HG03025 (cell line): Measurements from ENCODE around the gene FAM135A.
"Not testable (repeated sequence)": the region's sequence is repeated elsewhere in the genome, so short reads cannot be mapped to it uniquely, and the experiment has no call there.

Experiments used
- ATAC-seq: cut with Tn5 transposase; IDR thresholded peaks from one replicate; pipeline ENCODE4 v1.9.1; 2021; ENCODE audit warnings: mild to moderate bottlenecking, moderate library complexity; ENCODE audit not compliant: unreplicated experiment, low FRiP score

The FAM135A gene

DNA sequence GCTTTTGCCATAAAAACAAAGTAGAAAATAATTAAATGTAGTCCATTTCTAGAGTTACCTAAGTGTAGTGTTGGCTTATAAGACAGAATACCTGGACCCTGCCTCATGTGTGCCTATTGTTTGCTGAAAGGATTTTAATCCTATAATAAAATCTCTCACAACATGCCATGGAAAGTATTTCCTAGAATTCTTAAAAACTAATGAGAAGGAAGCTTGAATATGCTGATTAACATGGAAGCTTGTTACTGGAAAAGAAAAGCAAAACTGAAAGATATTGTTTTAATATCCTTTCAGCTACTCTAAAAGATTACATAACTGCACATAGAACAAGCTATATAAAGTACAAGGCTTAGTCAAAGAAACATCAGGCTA is 18.0 kb upstream of the FAM135A start:
- ATAC-seq = no peak

DNA sequence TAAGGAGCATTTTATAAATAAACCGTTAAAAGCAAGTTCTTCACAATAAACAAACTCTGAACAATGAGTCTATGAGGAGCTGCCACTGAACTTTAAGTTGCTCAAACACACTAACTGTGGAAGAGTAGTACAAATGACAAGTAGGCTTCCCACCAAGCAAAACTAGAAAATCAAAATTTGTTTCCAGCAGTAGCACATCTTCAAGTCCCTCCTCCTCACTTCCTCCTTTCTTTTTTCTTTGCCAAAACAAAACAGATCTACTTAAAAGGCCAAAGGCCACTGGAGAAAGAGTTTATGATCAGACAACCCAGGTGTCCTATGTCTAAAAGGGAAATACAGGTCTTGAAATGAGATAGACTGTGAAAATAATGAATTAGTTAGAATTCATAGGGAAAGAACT is 17.1 kb upstream of the FAM135A start:
- no peak for ATAC-seq

DNA sequence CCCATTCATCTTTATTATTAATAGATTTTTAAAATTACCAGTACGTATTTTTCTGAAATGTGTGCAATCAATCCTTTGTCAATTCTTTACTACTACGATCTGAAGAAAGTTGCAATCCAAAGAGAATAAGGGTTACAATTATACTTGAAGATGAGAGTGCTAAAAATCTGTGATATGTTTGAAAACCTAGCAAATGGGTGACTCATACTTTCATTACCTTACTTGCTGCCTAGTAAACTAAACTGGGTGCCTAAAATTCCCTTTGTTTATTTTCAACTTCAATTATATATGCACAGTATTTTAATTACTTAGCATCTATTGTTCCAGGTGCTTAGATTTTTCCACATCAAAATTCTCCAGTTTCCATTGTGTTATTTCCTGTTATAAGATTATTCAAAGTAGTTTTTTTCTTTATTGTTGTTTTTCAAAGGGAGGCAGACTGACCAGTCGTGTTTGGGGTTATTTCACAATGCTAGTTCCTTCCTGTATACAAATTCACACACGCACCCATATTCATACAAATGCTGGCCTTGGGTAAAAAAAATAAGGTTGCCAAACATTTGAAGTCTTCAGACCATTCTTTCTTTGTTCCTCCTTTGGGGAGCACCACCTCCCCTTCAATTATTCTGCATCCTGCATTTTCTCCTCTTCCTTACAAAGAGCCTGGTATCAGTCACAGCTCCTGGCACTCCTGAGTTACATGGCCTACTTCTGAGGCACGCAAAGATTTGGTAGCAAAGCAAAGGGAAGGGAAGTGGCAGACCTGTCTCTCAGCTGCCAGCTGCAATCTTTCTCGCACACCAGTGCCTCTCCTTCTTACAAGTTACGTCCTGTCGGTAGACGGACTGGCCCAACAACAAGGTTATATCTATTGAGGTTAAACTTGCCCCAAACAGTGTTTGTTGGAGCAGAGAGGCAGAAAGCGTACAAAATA is 16.2 kb upstream of the FAM135A start:
- no peak for ATAC-seq

DNA sequence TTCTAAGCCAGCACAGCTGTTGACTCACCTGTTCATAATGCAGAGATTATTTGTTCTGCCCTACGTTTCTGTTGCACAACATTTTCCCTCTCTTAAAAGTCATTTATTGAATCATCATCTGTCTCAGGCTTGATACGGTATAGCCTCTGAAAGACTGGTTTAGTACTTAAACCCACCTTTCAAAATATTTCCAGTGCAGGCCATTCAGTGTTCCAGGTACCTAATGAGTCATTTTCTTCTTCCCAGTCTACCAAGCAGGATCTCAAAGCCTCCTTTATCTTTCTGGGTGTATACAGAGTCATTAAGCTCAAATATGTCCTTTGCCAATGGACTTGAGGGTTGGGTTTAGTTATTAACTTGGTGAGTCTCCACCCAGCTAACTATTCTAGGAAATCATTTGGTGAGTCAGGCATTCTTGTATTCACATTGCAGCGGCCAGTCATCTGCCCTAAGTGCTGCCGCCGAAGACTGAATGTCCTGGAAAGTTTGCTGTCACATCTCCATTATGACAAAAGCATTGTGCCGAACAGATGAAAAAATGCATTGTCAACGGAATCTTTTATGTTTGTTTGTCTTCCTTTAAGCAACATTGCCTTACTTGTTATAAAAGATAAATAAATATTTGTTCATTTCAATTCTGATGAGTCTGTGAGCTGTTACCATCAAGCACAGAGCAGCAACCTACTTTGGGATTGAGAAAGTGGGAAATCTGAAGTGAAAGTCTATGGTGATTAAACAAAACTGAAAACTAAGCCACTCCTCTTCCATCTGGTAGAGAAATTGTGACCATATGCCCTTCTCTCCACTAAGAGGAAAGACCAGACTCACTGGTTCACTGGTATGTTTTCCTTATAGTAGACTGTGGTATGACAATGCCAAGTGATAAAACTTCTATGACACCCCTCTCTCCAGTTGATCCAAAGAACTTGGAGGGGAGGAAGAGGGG is 14.3 kb upstream of the FAM135A start:
- ATAC-seq = no peak

DNA sequence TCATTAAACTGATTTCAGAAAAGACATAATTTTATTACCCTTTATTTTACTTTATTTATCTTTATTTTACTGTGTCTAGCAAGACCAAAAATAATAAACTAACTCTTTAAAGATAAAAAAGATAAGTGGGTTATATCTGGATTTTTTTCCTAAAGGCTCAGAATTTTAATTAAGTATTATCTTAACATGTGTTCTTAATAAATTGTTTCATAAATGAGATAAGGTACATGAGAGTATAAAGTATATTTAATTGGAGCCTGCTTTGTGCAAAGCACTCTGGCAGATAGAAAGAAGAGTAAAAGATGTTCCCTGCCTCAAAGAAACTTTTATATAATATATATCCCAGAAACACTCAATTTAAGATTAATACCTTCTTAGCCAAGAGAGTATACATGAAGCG is 8.7 kb upstream of the FAM135A start:
- ATAC-seq = no peak

DNA sequence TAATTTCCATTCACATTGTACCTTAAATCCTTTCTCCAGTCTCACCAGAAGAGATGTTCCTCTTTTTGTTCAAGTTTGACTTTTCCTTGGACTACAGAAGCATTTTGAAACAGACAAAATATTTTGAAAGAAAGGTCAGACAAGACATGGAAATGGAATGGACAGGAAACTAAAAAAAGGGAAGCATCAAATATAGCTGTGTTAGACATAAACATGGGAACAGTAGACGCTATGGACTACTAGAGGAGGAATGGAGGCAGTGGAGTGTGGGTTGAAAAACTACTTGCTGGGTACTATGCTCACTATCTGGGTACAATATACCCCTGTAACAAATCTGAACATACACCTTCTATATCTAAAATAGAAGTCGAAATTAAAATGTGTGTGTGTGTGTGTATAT is 4.1 kb upstream of the FAM135A start:
- no peak for ATAC-seq

DNA sequence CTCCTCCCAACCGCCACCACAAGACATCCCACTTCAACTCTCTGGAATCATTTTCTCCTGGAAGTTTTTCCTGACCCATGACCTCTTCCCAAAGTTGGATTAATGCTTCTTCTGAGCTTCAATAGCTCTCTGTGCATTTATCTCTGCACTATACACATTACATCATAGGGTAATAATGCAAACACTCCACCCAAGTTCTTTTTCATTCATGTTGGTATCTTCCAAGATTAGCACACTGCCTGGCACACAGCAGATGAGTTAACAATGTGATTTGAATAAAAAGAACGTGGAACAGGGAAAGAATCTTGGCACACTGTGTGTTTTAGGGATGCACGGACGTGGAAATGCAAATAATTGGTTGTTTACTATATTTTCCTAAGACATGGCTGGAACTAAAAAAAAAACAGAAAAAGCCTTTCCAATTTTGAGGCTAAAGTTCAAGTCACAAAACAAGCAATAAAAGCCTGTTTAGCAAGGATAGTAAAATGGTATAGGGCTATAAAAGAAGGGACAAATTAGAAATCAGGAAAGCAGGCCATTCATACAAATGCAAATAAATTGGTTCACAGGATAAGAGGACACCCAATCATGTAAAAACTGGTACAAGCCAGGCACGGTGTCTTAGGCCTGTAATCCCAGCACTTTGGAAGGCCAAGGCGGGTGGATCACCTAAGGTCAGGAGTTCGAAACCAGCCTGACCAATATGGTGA is 1.6 kb upstream of the FAM135A start:
- no peak for ATAC-seq

DNA sequence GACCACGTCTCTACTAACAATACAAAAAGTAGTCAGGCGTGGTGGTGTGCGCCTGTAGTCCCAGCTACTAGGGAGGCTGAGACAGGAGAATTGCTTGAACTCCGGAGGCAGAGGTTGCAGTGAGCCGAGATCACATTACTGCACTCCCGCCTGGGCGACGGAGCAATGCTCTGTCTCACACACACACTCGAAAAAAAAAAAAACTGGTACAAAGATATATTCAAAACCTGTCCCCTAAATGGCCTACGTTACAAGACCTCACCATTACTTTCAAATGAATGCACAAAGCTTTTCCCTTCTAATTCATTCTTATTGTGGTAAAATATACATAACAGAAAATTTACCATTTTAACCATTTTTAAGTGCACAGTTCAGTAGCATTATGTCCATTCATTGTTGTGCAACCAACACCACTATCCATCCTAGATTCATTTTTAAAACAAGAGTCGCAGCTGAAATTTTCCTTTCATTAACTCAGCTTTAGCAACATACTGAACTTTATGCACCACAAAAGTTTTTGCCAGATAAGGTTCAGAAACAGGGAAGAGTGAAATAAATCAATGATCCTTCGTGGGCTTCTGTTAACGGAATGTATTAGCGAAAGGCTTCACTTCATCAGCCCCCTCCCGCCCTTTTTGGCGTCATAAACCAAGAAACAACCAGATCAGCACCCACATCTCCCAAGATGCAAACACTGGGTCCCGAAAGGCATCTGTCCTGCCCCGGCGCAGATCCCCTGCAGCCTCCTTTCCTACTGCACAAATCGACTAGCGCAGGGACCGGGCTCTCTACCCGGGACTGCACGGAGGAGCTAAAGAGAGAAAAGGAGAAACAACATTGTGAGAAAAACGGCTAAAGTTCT is 825 bp upstream of the FAM135A start:
- peak; percentile 25 for ATAC-seq

DNA sequence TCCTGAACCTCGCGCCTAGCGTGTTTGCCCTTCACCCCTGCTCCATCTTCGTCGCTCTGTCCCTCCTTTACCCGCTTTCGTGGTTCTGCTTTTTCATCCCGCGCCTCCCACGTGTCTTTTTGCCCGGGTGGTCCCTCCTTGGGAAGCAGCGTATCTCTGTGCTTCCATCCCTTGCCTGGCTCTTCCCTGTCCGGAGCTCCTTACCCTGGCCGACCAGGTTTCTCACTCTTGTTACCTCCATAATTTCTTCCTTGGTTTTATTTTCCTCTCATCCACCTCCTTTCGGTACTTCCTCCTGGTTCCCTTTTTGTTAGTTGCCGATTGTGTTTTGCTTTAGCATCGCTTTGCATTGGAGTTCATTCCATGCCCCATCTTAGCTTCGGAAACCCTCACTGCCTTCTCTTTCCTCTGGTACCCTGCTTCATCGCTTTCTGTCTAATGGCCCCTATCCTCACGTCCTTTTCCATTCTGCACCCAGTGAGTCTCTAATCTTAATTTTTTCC is 735 bp downstream of the FAM135A start:
- ATAC-seq = no peak

DNA sequence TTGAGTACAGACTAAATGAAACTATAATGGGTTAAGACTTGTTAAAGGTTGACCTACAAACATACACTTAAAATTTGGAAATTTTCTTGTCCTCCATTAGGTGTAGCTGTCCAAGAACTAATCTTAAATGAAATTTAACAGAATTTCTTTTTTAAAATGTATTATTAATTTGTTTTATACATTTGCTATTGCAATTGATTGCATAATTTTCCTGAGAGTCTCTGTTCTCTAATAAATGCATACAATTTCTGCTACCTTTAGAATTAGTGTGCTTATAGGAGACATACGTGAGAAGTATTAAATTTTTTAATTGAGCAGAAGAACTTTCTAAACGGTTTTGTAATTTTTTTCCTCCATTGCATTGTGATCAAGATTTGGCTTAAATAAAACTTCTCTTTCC is 1.5 kb downstream of the FAM135A start:
- no peak for ATAC-seq

DNA sequence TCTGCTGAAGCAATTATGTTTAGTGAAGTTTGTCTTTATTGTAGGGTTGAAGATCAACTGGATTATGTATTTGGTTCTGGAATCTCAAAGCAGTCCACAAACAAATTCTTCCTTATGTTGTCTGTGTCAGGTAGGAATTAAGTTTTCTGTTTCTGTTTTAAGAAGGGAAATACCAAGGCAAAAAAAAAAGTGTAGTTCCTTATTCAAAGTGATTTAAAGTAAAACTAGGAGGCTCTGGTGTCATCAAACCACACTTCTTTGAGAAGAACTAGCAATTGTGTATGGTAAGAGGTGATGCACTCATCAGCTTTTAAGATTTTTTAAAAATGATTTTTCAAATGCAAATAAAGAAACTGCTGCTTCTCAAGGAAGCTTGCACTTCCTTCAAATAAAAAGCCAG is 1.9 kb downstream of the FAM135A start:
- no peak for ATAC-seq

DNA sequence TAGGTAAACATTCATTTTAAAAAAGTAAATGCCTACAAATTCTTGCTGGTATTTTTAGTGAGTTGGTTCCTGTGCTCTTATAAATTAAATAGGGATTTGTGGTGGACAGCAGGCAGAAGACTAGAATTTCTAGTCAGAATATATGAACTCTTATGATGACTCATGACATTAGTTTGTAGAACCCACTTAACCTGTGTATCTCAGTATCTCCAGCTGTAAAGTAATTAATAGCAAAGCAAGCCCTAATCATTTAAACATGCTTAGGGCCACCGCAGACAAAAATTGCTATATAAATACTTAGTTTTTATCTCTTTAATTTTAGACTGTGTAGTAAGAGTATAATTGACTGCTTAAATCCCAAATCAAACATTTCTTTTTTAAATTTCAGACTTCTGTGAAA is 2.4 kb downstream of the FAM135A start:
- ATAC-seq = no peak

DNA sequence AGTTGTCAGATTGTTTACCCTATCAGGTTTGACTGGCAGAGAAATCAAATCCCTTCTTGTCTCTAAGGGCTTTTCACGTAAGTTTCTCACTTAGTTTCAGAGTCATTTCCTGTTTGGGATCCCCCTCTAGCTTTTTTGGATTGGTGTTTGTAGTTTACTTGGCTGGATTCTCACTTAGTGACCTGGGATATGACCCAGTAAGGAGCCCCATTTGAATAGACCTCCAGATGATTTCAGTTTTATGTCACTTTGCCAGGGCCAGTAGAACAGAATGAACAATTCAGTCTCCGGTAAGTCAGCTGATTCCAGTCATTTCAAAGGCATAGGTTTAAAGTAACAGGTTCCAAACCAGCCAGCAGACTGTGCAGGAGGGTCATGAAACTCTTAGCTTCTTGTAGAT is 8.2 kb downstream of the FAM135A start:
- ATAC-seq = no peak

DNA sequence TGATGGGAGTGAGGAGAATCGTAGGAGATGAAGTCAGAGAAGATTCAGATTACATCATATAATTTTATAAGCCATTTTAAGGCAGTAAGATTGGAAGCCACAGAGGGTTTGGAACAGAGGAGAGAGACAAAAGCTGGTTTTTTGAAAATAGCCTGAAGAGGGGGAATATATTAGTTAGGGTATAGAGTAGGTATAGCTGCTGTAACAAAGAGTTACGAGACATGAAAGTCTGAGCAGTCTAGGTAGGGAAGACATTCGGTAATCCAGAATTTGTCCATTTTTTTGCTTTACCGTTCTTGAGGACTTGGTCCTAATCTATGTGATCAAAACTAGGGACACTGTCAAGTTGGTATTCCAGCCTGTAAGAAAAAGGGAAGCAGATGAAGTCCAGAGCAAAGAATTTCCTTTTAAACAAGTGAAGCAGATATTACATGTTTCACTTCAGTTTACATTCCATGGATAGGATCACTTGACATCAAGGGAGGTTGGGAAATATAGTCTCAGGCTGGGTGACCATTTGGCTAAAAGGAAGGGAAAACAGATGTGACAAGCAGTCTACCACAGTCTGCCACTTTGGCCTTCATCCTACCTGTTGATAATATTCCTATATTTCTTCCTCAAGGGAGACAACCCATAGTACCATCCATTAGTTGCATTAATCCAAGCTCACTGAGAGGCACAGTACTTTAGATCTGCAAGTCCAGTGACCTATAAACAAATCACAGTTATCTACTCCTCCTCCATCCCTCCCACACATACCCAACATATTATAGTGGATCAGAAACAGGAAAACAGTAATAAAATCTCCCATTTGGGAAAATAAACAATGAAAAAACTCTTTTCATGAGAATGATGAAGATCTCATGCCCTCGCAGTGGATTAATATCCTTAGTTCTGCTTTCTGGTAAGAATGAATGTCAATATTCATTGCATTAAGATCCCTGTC is 10.2 kb downstream of the FAM135A start:
- ATAC-seq = no peak

DNA sequence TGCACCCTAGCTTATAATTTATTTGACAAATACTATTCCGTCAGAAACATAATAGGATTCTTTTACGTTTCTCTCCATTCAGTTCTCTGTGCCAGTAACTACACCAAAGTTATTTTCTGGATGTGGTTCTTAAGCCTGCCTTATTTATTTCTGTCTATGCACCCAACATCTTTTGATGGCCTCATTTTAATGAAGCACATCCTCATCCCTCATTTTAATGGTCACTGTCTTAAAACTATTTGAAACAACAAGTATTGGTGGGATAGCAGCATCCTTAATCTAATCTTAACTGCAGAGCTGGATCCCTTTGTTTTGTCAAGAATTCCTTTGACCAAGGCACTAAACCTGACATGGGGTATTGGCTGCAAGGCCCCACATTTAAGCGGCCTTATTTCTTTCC is 11.0 kb downstream of the FAM135A start:
- ATAC-seq = no peak

DNA sequence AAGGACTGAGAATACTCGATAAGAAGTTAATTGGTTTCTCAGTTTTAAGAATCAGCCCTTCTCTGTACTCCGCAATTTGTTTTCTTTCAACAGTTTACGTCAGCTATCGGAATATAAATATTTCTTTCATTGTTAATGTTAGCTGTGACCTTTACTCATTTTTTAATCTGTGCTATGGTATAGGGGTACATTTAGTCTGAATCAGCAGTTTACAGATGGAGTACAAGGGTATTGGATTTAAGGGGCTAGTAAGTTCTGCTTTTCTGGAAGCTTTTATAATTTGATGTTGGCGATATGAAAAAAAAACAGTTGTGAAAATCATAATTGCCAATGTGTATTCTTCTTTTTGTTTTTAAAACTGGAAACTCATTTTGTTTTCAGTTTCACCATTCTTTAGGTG is 23.0 kb downstream of the FAM135A start:
- ATAC-seq = no peak

DNA sequence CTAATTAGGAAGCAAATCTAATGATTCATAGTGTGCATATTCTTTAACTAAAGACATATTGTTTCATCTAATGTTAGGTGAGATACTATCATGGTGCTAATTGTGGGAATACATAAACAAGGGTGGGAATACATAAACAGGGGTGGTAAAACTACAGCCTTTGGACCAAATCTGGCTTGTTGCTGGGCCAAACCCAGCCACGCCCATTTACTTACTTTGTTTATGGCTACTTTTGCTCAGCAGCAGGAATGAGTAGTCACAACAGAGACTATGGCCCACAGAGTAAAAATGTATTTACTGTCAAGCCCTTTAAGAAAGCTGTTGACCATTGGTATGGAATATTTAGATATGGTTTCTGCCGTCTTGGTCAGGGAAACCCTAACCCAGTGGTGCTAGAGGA is 31.7 kb downstream of the FAM135A start:
- no peak for ATAC-seq

DNA sequence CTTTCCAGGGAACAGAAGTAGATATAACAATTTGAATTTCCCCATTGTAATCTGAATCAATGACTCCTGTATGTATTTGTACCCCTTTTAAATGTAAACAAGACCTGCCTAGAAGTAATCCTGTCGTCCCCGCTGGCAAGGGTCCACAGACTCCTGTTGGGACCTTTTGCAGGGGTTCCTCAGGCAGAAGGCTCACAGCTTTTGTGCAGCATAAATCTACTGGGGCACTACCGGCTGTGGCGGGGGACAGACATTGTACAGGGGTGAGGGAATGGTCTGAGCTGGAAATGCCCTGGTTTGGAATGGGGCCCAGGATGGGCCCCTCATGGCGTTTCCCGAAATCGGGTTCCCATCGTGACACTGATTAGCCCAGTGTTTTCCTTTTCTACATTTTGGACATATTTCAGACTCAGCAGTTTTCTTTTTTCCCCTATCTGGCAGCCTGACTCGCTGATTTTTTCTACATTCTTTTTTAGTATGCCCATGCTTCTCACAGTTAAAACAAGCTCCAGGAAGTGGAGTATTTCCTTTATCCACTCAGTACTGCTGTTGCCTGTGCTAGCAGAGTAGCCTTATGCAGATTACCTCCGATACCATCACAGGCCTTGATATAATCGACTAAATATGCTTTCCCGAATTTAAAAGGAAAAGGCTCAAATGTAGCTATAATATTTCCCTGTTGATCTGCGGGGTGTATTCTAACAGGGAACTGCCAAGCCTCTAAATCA is 34.2 kb downstream of the FAM135A start:
- not testable (repeated sequence) for ATAC-seq
